Stimulated activated CD4-positive, alpha-beta T cell treated with anti-CD3 and anti-CD28 coated beads, TNF-alpha, amount 100 ng/mL, for 4 hours (primary cell): Measurements from ENCODE around the gene THAP12.
"Not testable (repeated sequence)": the region's sequence is repeated elsewhere in the genome, so short reads cannot be mapped to it uniquely, and the experiment has no call there.

Source experiments
- DNase-seq, 3 experiments: peaks; one replicate each; pipeline ENCODE4 v3.0.0-alpha.2; 2020; ENCODE audit warnings: low read depth in 3 of 3

Gene THAP12

GRCh38 chr11:76325185-76325584 is 55.7 kb downstream of the THAP12 start:
- DNase-seq, result no peak

GRCh38 chr11:76323804-76324203 is 57.1 kb downstream of the THAP12 start:
- no peak for DNase-seq

- not testable (repeated sequence) for DNase-seq
These were observed 57.6 kb downstream of the THAP12 start for GRCh38 chr11:76323375-76323774.

GRCh38 chr11:76322942-76323341 is 58.0 kb downstream of the THAP12 start:
- DNase-seq, result no peak

- DNase-seq, result no peak
These were observed 58.4 kb downstream of the THAP12 start for GRCh38 chr11:76322540-76322939.

- DNase-seq, result no peak
These were observed 59.0 kb downstream of the THAP12 start for GRCh38 chr11:76321820-76322524.

- DNase-seq, result no peak
These were observed 59.6 kb downstream of the THAP12 start for GRCh38 chr11:76321340-76321739.

- DNase-seq, result no peak
These were observed 60.0 kb downstream of the THAP12 start for GRCh38 chr11:76320929-76321328.

GRCh38 chr11:76319798-76320197 is 61.1 kb downstream of the THAP12 start:
- not testable (repeated sequence) for DNase-seq

GRCh38 chr11:76318744-76319384 is 62.1 kb downstream of the THAP12 start:
- peak; percentile 72 to 77 (median 73) for DNase-seq

GRCh38 chr11:76317296-76317695 is 63.6 kb downstream of the THAP12 start:
- no peak for DNase-seq

GRCh38 chr11:76316726-76317125 is 64.2 kb downstream of the THAP12 start:
- no peak for DNase-seq

GRCh38 chr11:76315182-76315853 is 65.6 kb downstream of the THAP12 start:
- no peak for DNase-seq

GRCh38 chr11:76314741-76315090 is 66.2 kb downstream of the THAP12 start:
- DNase-seq, result no peak

- no peak for DNase-seq
These were observed 66.8 kb downstream of the THAP12 start for GRCh38 chr11:76313913-76314740.

- DNase-seq, result no peak
These were observed 67.7 kb downstream of the THAP12 start for GRCh38 chr11:76313271-76313670.

GRCh38 chr11:76310832-76311595 is 69.9 kb downstream of the THAP12 start:
- no peak for DNase-seq

GRCh38 chr11:76307978-76308747 is 72.8 kb downstream of the THAP12 start:
- DNase-seq, result no peak

- DNase-seq, result no peak
These were observed 73.5 kb downstream of the THAP12 start for GRCh38 chr11:76307396-76307795.

- DNase-seq, result no peak
These were observed 77.5 kb downstream of the THAP12 start for GRCh38 chr11:76303399-76303798.

- DNase-seq, result no peak
These were observed 77.9 kb downstream of the THAP12 start for GRCh38 chr11:76302996-76303395.
